Thymus (tissue), 11 donors: ENCODE results near the gene MGMT. TPM values are rescaled to one million over a fixed set of nuclear protein-coding genes. Genes with fewer than 3 reads are reported as not detected.

Source experiments
- DNase-seq, 9 donors: peaks; one replicate each; pipeline ENCODE4 v3.0.0-alpha.2; 2013; ENCODE audit warnings: low spot score in 9 of 9, low read depth in 6 of 9, missing footprints in 1 of 9
- H3K27ac ChIP-seq, 2 donors: one replicate each; pipeline ENCODE4 v1.5.1; 2013; ENCODE audit warnings: control low read depth in 1 of 2, low read depth in 1 of 2, low read length in 1 of 2, mild to moderate bottlenecking in 1 of 2, moderate library complexity in 1 of 2
- H3K27me3 ChIP-seq, 2 donors: one replicate each; pipeline ENCODE4 v1.5.1; 2013; ENCODE audit warnings: low read length in 1 of 2; ENCODE audit not compliant: control insufficient read depth in 2 of 2, insufficient read depth in 1 of 2
- H3K36me3 ChIP-seq, 2 donors: one replicate each; pipeline ENCODE4 v1.5.1; 2013; ENCODE audit warnings: low read length in 1 of 2, mild to moderate bottlenecking in 1 of 2, moderate library complexity in 1 of 2; ENCODE audit not compliant: control insufficient read depth in 2 of 2, insufficient read depth in 2 of 2
- H3K4me1 ChIP-seq, 2 donors: one replicate each; pipeline ENCODE4 v1.5.1; 2013; ENCODE audit warnings: low read length in 2 of 2; ENCODE audit not compliant: control insufficient read depth in 2 of 2, insufficient read depth in 2 of 2
- H3K4me3 ChIP-seq, 2 donors: one replicate each; pipeline ENCODE4 v1.5.1; 2013; ENCODE audit warnings: low read length in 2 of 2, control low read depth in 1 of 2, mild to moderate bottlenecking in 1 of 2
- H3K9me3 ChIP-seq, 2 donors: one replicate each; pipeline ENCODE4 v1.5.1; 2013; ENCODE audit warnings: low read length in 1 of 2, mild to moderate bottlenecking in 1 of 2; ENCODE audit not compliant: control insufficient read depth in 2 of 2, insufficient read depth in 1 of 2
- WGBS: extraction: QIAGEN DNeasy Blood & Tissue Kit; methylation state at CpG from one replicate; pipeline ENCODE4 v1.1.7; 2013; 5-methylcytosine and 5-hydroxymethylcytosine counted together
- polyA plus RNA-seq: library from polyadenylated mRNA; stranded (reverse); fragments of 200-250 nt; gene quantifications from one replicate; pipeline ENCODE4 v1.2.3, GENCODE V29; 2013
- total RNA-seq: library from RNA; stranded (reverse); fragments of 120-200 nt; gene quantifications from one replicate; pipeline ENCODE4 v1.2.4, GENCODE V29; 2013
- donor health status: healthy.

MGMT gene
- total and polyA plus RNA-seq, 2 donors, result 20.9 to 42.4 TPM

GRCh38 chr10:129754211-129755050 is 287.4 kb downstream of the MGMT start:
- H3K9me3 ChIP-seq, result peaks cover 2 to 12% of the 10 kb centered on the region in 2 donors
- no peaks in the 10 kb centered on the region for H3K27me3 ChIP-seq
- 83% methylated on average over 11 of the region's 11 CpGs for WGBS
- peaks cover 0 to 2% of the 10 kb centered on the region in 2 donors for H3K36me3 ChIP-seq
- no peak for DNase-seq
- no peak overlapping the region for H3K4me3 ChIP-seq
- H3K4me1 ChIP-seq, result peaks cover 8 to 23% of the 10 kb centered on the region in 2 donors
- no peak overlapping the region for H3K27ac ChIP-seq

DNA sequence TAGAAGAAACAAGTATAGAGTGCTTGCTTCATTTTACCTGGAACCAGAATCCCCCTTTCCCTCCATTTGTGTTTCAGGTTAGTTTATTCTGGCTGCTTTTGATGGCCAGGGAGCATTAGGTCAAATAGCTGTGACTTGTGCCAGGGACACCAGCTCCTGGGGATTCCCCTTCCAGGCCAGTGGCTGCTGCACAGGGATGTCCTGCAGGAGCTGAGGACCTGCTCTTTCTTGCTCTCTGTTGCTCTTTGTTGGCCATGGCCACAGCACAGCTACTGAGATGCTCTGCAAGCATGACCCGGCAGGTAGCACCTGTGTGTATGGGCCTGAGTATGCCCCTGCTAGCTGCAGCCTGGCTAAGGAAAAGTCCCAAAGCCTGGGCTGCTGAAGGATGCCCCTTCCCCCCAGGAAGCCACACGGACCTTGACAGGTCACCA is 288.1 kb downstream of the MGMT start:
- Histone ChIP-seq H3K27ac (no peak overlapping the region), H3K36me3 (peaks cover 5 to 6% of the 10 kb centered on the region in 2 donors), H3K27me3 (no peaks in the 10 kb centered on the region), H3K4me3 (no peak overlapping the region), H3K9me3 (peaks cover 2 to 12% of the 10 kb centered on the region in 2 donors), H3K4me1 (peaks cover 8 to 23% of the 10 kb centered on the region in 2 donors)
- DNase-seq, result no peak
- 98% methylated on average over 2 of the region's 2 CpGs for WGBS

- H3K27me3 ChIP-seq, result no peaks in the 10 kb centered on the region
- DNase-seq, result no peak
- H3K36me3 ChIP-seq, result peaks cover 5 to 6% of the 10 kb centered on the region in 2 donors
- peaks cover 8 to 23% of the 10 kb centered on the region in 2 donors for H3K4me1 ChIP-seq
- H3K27ac ChIP-seq, result no peak overlapping the region
- H3K9me3 ChIP-seq, result peaks cover 2 to 12% of the 10 kb centered on the region in 2 donors
- WGBS, result 98% methylated on average over 9 of the region's 9 CpGs
- H3K4me3 ChIP-seq, result no peak overlapping the region
Observed at GRCh38 chr10:129755621-129756020, 288.6 kb downstream of the MGMT start.

DNA sequence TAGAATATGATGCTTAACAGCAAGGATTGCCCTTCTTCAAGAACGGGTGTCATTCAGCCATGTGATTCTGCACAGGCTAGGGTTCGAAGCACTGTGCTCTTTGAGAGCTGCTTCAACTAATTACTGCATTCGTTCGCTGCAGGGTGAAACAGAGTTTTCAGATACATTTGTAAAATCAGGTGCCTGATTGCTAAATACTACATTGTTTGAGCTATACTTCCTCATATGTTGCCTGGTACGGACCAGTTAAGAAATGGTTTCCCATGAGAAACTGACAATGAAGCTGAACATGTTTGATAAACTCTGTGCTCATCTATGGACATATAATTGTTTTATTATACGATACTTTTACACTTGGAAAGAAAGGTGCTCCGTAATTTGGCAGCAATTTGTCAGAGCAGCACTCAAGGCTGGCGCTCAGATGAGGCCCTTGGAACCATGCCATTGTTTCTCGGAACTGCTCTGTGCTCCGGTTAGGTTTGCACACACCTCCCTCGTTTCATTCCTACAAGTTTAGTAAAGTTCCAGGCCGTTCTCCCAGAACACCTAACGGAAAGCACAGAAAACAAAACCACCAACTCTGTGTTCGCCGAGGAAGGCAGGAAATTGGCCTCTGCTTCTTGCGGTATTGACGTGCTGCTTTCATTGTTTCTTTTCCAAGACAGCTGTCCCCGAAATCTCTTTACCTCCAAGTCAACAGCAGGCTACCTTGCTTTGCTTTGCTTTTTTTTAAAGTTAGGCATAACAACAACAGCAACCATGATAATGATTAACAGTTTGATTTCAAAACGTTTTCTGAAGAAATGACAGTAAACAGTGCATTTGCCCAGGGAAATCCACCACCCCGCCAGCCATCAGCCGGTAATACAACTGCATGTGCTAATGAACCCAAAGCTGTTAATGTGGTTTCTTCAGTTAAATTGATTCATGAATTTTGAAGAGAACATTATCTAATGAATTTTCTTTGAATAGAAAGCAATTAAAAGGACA is 290.2 kb downstream of the MGMT start:
- Histone ChIP-seq H3K36me3 (peaks cover 5 to 6% of the 10 kb centered on the region in 2 donors), H3K4me1 (peaks cover 8 to 23% of the 10 kb centered on the region in 2 donors), H3K27ac (peak overlapping the region; percentile 37 to 76), H3K4me3 (peak overlapping the region in 1 of 2 donors; percentile 38), H3K9me3 (peaks cover 2 to 12% of the 10 kb centered on the region in 2 donors), H3K27me3 (no peaks in the 10 kb centered on the region)
- 19% methylated on average over 21 of the region's 21 CpGs for WGBS
- peak in 7 of 9 donors; percentile 8 to 66 (median 28) for DNase-seq

- DNase-seq, result no peak
- 97% methylated on average over 22 of the region's 22 CpGs for WGBS
- Histone ChIP-seq H3K27me3 (no peaks in the 10 kb centered on the region), H3K4me1 (peaks cover 8 to 23% of the 10 kb centered on the region in 2 donors), H3K27ac (no peak overlapping the region), H3K4me3 (no peak overlapping the region), H3K36me3 (peaks cover 5 to 6% of the 10 kb centered on the region in 2 donors), H3K9me3 (peaks cover 2 to 12% of the 10 kb centered on the region in 2 donors)
Observed at GRCh38 chr10:129758207-129759021, 291.4 kb downstream of the MGMT start.

- 98% methylated on average over 21 of the region's 21 CpGs for WGBS
- H3K4me3 ChIP-seq, result no peak overlapping the region
- no peak overlapping the region for H3K27ac ChIP-seq
- no peak for DNase-seq
- H3K4me1 ChIP-seq, result peaks cover 8 to 23% of the 10 kb centered on the region in 2 donors
- H3K9me3 ChIP-seq, result peaks cover 2 to 6% of the 10 kb centered on the region in 2 donors
- H3K27me3 ChIP-seq, result no peaks in the 10 kb centered on the region
- H3K36me3 ChIP-seq, result peaks cover 5 to 6% of the 10 kb centered on the region in 2 donors
Observed at GRCh38 chr10:129759214-129760002, 292.4 kb downstream of the MGMT start.

DNA sequence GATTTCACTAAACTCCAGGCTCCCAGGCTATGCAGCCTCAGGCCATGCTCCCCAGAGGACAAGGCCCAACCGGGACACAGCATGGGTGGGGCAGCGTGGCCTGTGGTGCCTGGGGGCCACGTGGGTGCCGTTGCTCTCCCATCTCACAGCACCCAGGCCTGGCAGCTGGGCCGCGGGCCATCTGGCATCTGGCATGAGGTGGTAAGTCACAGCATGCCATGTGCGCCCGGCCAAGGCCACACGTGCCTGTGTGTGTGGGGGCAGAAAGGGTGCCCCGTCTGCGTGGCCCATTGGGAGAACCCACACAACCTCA is 292.9 kb downstream of the MGMT start:
- H3K27me3 ChIP-seq, result no peaks in the 10 kb centered on the region
- peaks cover 0 to under 1% of the 10 kb centered on the region in 2 donors for H3K9me3 ChIP-seq
- no peak for DNase-seq
- H3K36me3 ChIP-seq, result peaks cover 5 to 6% of the 10 kb centered on the region in 2 donors
- no peak overlapping the region for H3K27ac ChIP-seq
- 97% methylated on average over 11 of the region's 11 CpGs for WGBS
- no peak overlapping the region for H3K4me3 ChIP-seq
- H3K4me1 ChIP-seq, result peaks cover 8 to 23% of the 10 kb centered on the region in 2 donors

- DNase-seq, result no peak
- Histone ChIP-seq H3K4me1 (peaks cover 8 to 20% of the 10 kb centered on the region in 2 donors), H3K27ac (no peak overlapping the region), H3K9me3 (no peaks in the 10 kb centered on the region), H3K36me3 (peaks cover 5 to 6% of the 10 kb centered on the region in 2 donors), H3K27me3 (no peaks in the 10 kb centered on the region), H3K4me3 (no peak overlapping the region)
- WGBS, result 98% methylated on average over 7 of the region's 7 CpGs
Observed at GRCh38 chr10:129760416-129760815, 293.4 kb downstream of the MGMT start.
